Uterus (tissue), 4 donors: ENCODE measurements around the gene SPANXN3. TPM values are rescaled to one million over a fixed set of nuclear protein-coding genes. Genes with fewer than 3 reads are reported as not detected.
"Not testable (repeated sequence)": the region's sequence is repeated elsewhere in the genome, so short reads cannot be mapped to it uniquely, and the experiment has no call there.

Source experiments
- DNase-seq, 2 donors: peaks; one replicate each; pipeline ENCODE4 v3.0.0-alpha.2; 2019 to 2020
- H3K27ac ChIP-seq, 2 donors: fragments of 200-600 bp; sonication (generic); 1 replicate in 1 of 2; 2 replicates in 1 of 2; pipeline ENCODE4 v1.5.1; 2016 to 2018
- H3K27me3 ChIP-seq, 2 donors: fragments of 200-600 bp; sonication (generic); one replicate each; pipeline ENCODE4 v1.5.1; 2018 to 2019; ENCODE audit warnings: control low read depth in 1 of 2
- H3K36me3 ChIP-seq, 2 donors: fragments of 200-600 bp; sonication (generic); one replicate each; pipeline ENCODE4 v1.5.1; 2019; ENCODE audit warnings: control low read depth in 1 of 2
- H3K4me1 ChIP-seq, 2 donors: fragments of 200-600 bp; sonication (generic); one replicate each; pipeline ENCODE4 v1.5.1; 2018 to 2019; ENCODE audit warnings: control low read depth in 1 of 2
- H3K4me3 ChIP-seq, 2 donors: fragments of 200-600 bp; sonication (generic); 1 replicate in 1 of 2; 2 replicates in 1 of 2; pipeline ENCODE4 v1.5.1; 2018 to 2019; ENCODE audit warnings: mild to moderate bottlenecking in 1 of 2
- H3K9me3 ChIP-seq, 2 donors: fragments of 200-600 bp; sonication (generic); one replicate each; pipeline ENCODE4 v1.5.1; 2019; ENCODE audit warnings: control low read depth in 1 of 2
- CTCF ChIP-seq, 4 experiments: fragments of 200-600 bp in 2 of 4; fragments of 450-650 bp in 2 of 4; sonication (generic) in 2 of 4; IDR thresholded peaks; one replicate each; pipeline ENCODE4 v1.5.1; 2016 to 2019; ENCODE audit warnings: antibody characterized with exemption in 4 of 4, mild to moderate bottlenecking in 2 of 4, moderate library complexity in 1 of 4
- POLR2A ChIP-seq, 2 donors: fragments of 450-650 bp; IDR thresholded peaks; one replicate each; pipeline ENCODE4 v1.6.1; 2016; ENCODE audit warnings: antibody characterized with exemption in 2 of 2, mild to moderate bottlenecking in 1 of 2, moderate library complexity in 1 of 2
- intact Hi-C: fragments of 100-400 bp; cut with DNase I; formaldehyde crosslinking; loops from one replicate; pipeline ENCODE4 v1.15.1; 2023; ENCODE audit warnings: low total_unique reads
- total RNA-seq, 4 donors: library from RNA; depleted of rRNA in 3 of 4; stranded (reverse); fragments of >200 nt in 3 of 4; gene quantifications; one replicate each; pipeline versions ENCODE4 v1.1.0 to v1.2.4, GENCODE V29; 2014 to 2023
- donor health status: DM: yes; HTN: yes; CAD: no.

The SPANXN3 gene, protein sequence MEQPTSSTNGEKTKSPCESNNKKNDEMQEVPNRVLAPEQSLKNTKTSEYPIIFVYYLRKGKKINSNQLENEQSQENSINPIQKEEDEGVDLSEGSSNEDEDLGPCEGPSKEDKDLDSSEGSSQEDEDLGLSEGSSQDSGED
- not detected for total RNA-seq

GRCh38 chrX:143517375-143517774, at the start of gene SPANXN3:
SPANXN3 (minus strand) TSS chrX:143517475; CDS start chrX:143517391, 84 bp downstream.
- H3K4me3 ChIP-seq, H3K36me3 ChIP-seq, H3K9me3 ChIP-seq, H3K27ac ChIP-seq, H3K27me3 ChIP-seq, DNase-seq, intact Hi-C loops, H3K4me1 ChIP-seq: not testable (repeated sequence)

- Histone ChIP-seq H3K4me1 (no peaks in the 10 kb centered on the region), H3K4me3 (no peak overlapping the region), H3K27me3 (no peaks in the 10 kb centered on the region), H3K9me3 (no peaks in the 10 kb centered on the region), H3K36me3 (no peaks in the 10 kb centered on the region), H3K27ac (no peak overlapping the region)
- TF ChIP-seq CTCF (IDR thresholded peaks at IDR 0.05) (no peak), POLR2A (IDR thresholded peaks at IDR 0.05) (no peak)
- intact Hi-C loops: no loop called here
- DNase-seq: no peak
Measured at GRCh38 chrX:143536176-143536575, 18.9 kb upstream of the SPANXN3 start.

DNA sequence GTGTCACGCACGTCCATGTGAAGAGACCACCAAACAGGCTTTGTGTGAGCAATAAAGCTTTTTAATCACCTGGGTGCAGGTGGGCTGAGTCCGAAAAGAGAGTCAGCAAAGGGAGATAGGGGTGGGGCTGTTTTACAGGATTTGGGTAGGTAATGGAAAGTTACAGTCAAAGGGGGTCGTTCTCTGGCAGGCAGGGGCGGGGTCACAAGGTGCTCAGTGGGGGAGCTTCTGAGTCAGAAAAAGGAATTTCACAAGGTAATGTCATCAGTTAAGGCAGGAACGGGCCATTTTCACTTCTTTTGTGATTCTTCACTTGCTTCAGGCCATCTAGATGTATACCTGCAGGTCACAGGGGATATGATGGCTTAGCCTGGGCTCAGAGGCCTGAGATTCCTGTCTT, 15.1 kb downstream of the SPANXN3 start:
- H3K4me3 ChIP-seq, H3K4me1 ChIP-seq, DNase-seq, H3K36me3 ChIP-seq, intact Hi-C loops, H3K27me3 ChIP-seq, H3K9me3 ChIP-seq, H3K27ac ChIP-seq: not testable (repeated sequence)

- intact Hi-C loops: no loop called here
- no peaks in the 10 kb centered on the region for H3K9me3 ChIP-seq
- H3K36me3 ChIP-seq: no peaks in the 10 kb centered on the region
- H3K4me1 ChIP-seq: no peaks in the 10 kb centered on the region
- no peaks in the 10 kb centered on the region for H3K27me3 ChIP-seq
- no peak overlapping the region for H3K27ac ChIP-seq
- no peak for DNase-seq
- TF ChIP-seq POLR2A (IDR thresholded peaks at IDR 0.05): no peak
- H3K4me3 ChIP-seq: no peak overlapping the region
Measured at GRCh38 chrX:143500751-143501150, 16.5 kb downstream of the SPANXN3 start.

- intact Hi-C loops: no loop called here
- H3K9me3 ChIP-seq: no peaks in the 10 kb centered on the region
- H3K4me1 ChIP-seq: no peaks in the 10 kb centered on the region
- H3K27me3 ChIP-seq: no peaks in the 10 kb centered on the region
- no peak overlapping the region for H3K27ac ChIP-seq
- no peak for DNase-seq
- H3K4me3 ChIP-seq: no peak overlapping the region
- TF ChIP-seq CTCF (IDR thresholded peaks at IDR 0.05) (no peak), POLR2A (IDR thresholded peaks at IDR 0.05) (no peak)
- no peaks in the 10 kb centered on the region for H3K36me3 ChIP-seq
Measured at GRCh38 chrX:143486105-143486504, 31.2 kb downstream of the SPANXN3 start.

GRCh38 chrX:143476751-143477150, 40.5 kb downstream of the SPANXN3 start:
- no peak for TF ChIP-seq CTCF (IDR thresholded peaks at IDR 0.05)
- no peak for TF ChIP-seq POLR2A (IDR thresholded peaks at IDR 0.05)
- no peak for DNase-seq

DNA sequence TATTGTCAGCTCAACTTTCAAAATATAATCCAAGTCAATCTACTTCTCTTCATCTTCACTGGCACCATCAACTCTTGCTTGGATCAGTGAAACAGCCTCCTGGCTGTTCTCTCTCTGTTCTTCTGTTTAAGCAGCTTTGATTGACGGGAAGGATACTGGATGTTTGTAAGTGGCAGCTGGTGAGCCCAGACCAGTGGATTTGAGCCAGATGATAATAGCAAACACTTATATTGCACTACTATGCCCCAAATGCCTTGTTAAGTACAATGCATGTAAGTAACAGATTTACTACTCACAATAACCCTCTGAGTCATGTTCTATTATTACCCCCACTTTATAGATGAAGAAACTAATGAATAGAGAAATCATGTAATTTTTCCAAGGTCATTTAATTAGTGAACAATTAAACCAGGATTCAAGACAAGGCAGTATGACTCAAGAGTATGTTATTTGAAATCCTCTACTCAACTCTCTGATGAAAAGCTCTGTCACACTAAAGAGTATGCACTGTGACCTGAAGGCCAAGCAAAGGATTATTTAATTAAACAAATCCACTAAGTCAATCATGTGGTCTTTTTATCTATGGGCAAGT, 44.8 kb downstream of the SPANXN3 start:
- TF ChIP-seq CTCF (IDR thresholded peaks at IDR 0.05) (no peak), POLR2A (IDR thresholded peaks at IDR 0.05) (no peak)
- H3K36me3 ChIP-seq: no peaks in the 10 kb centered on the region
- no peaks in the 10 kb centered on the region for H3K27me3 ChIP-seq
- no peak overlapping the region for H3K27ac ChIP-seq
- intact Hi-C loops: no loop called here
- H3K9me3 ChIP-seq: no peaks in the 10 kb centered on the region
- no peaks in the 10 kb centered on the region for H3K4me1 ChIP-seq
- no peak for DNase-seq
- no peak overlapping the region for H3K4me3 ChIP-seq

More at GRCh38 chrX:143476751-143477150, 40.5 kb downstream of the SPANXN3 start:
- H3K27ac ChIP-seq: no peak overlapping the region
- H3K36me3 ChIP-seq: peaks cover 0 to 4% of the 10 kb centered on the region in 2 donors
- no peaks in the 10 kb centered on the region for H3K9me3 ChIP-seq
- no peaks in the 10 kb centered on the region for H3K27me3 ChIP-seq
- no peak overlapping the region for H3K4me3 ChIP-seq
- no peaks in the 10 kb centered on the region for H3K4me1 ChIP-seq
- intact Hi-C loops: no loop called here
